ENCODE measurements around the gene NR2F1.

The NR2F1 gene

GRCh38 chr5:93580927-93581445, 2.0 kb upstream of the NR2F1 start, which contains the start of gene NR2F1-AS1 (continued):
- TF ChIP-seq ZNF549 (tag by site-specific recombination; IDR thresholded peaks at IDR 0.05) (no peak), CTCF (tag by site-specific recombination; IDR thresholded peaks at IDR 0.05) (no peak), ZNF426 (tag by site-specific recombination; IDR thresholded peaks at IDR 0.05) (no peak), ZNF26 (tag by site-specific recombination; IDR thresholded peaks at IDR 0.05) (no peak), GLIS2 (tag by site-specific recombination; IDR thresholded peaks at IDR 0.05) (peak; percentile 48; the same call in 1 of the 2 replicates), ZBTB21 (tag by site-specific recombination; IDR thresholded peaks at IDR 0.05) (no peak), ZNF792 (tag by site-specific recombination; IDR thresholded peaks at IDR 0.05) (no peak), ZNF624 (tag by site-specific recombination; IDR thresholded peaks at IDR 0.05) (no peak), ZNF658 (tag by site-specific recombination; IDR thresholded peaks at IDR 0.05) (no peak), IKZF3 (tag by site-specific recombination; IDR thresholded peaks at IDR 0.05) (no peak), ZNF362 (tag by site-specific recombination; IDR thresholded peaks at IDR 0.05) (no peak), OSR2 (tag by site-specific recombination; IDR thresholded peaks at IDR 0.05) (no peak), ZNF335 (tag by site-specific recombination; conservative IDR thresholded peaks at IDR 0.05) (peak; percentile 83; the same call in 1 of the 2 replicates), MZF1 (tag by site-specific recombination; IDR thresholded peaks at IDR 0.05; ENCODE audit: borderline replicate concordance) (no peak), ZNF184 (tag by site-specific recombination; IDR thresholded peaks at IDR 0.05) (0 out of 2 replicates have a peak, but pooled peaks have one; percentile 18), SP7 (tag by site-specific recombination; IDR thresholded peaks at IDR 0.05) (0 out of 2 replicates have a peak, but pooled peaks have one; percentile 7), ZFHX2 (tag by site-specific recombination; conservative IDR thresholded peaks at IDR 0.05) (peak; percentile 55), ZNF645 (tag by site-specific recombination; IDR thresholded peaks at IDR 0.05) (no peak), ZNF704 (tag by site-specific recombination; IDR thresholded peaks at IDR 0.05) (no peak), PBX3 (CRISPR knock-in tag; IDR thresholded peaks at IDR 0.05) (no peak), ZNF280C (tag by site-specific recombination; IDR thresholded peaks at IDR 0.05) (no peak), HOXC10 (CRISPR knock-in tag; IDR thresholded peaks at IDR 0.05) (no peak), ZNF112 (tag by site-specific recombination; IDR thresholded peaks at IDR 0.05) (no peak), ZNF785 (tag by site-specific recombination; IDR thresholded peaks at IDR 0.05) (no peak), ZNF513 (tag by site-specific recombination; IDR thresholded peaks at IDR 0.05) (0 out of 2 replicates have a peak, but pooled peaks have one; percentile 27), BCL6B (tag by site-specific recombination; IDR thresholded peaks at IDR 0.05) (no peak), ZNF302 (tag by site-specific recombination; IDR thresholded peaks at IDR 0.05; ENCODE audit: low read depth) (no peak)
